Neural cell (in vitro differentiated cells): Measurements from ENCODE around the gene WDR5. TPM values are rescaled to one million over a fixed set of nuclear protein-coding genes. Genes with fewer than 3 reads are reported as not detected.

Experiments used
- H2AFZ ChIP-seq: fragments of 200-600, 300-800 bp; sonication (generic), shearing (Covaris generic); 2 replicates; pipeline ENCODE4 v1.6.0; 2014; ENCODE audit warnings: low read depth, mild to moderate bottlenecking, antibody characterized with exemption, low read length, moderate library complexity
- H3F3A ChIP-seq: fragments of 200-600 bp; shearing (Covaris generic); 2 replicates; pipeline ENCODE4 v1.6.1; 2016; ENCODE audit warnings: mild to moderate bottlenecking, moderate library complexity, mixed read lengths, antibody characterized with exemption, low read length; ENCODE audit not compliant: insufficient read depth, poor library complexity, severe bottlenecking
- H3K27ac ChIP-seq: fragments of 200-600, 300-800 bp; sonication (generic), shearing (Covaris generic); 2 replicates; pipeline ENCODE4 v1.5.1; 2014; ENCODE audit warnings: mild to moderate bottlenecking, low read length, moderate library complexity
- H3K27me3 ChIP-seq: fragments of 300-800, 200-600 bp; sonication (generic), shearing (Covaris generic); 2 replicates; pipeline ENCODE4 v1.6.0; 2014; ENCODE audit warnings: mild to moderate bottlenecking, low read depth, low read length, moderate library complexity; ENCODE audit not compliant: insufficient read depth
- H3K36me3 ChIP-seq: fragments of 300-800, 200-600 bp; sonication (generic), shearing (Covaris generic); 2 replicates; pipeline ENCODE4 v1.5.1; 2014; ENCODE audit warnings: mild to moderate bottlenecking, antibody characterized with exemption, low read length, moderate library complexity; ENCODE audit not compliant: insufficient read depth
- H3K4me2 ChIP-seq: fragments of 300-800, 200-600 bp; sonication (generic), shearing (Covaris generic); 2 replicates; pipeline ENCODE4 v1.6.0; 2014; ENCODE audit warnings: mild to moderate bottlenecking, low read length
- H3K4me3 ChIP-seq: fragments of 300-800, 200-600 bp; sonication (generic), shearing (Covaris generic); 2 replicates; pipeline ENCODE4 v1.5.1; 2014; ENCODE audit warnings: mild to moderate bottlenecking, low read length, moderate library complexity
- H3K79me2 ChIP-seq: fragments of 200-600 bp; shearing (Covaris generic); replicated peaks from 2 replicates; pipeline ENCODE4 v1.6.0; 2014; ENCODE audit warnings: mild to moderate bottlenecking, low read length, moderate library complexity; ENCODE audit not compliant: insufficient read depth
- H3K9ac ChIP-seq: fragments of 300-800, 200-600 bp; sonication (generic), shearing (Covaris generic); 2 replicates; pipeline ENCODE4 v1.6.1; 2016; ENCODE audit warnings: mild to moderate bottlenecking, low read length, mixed read lengths
- H3K9me2 ChIP-seq: fragments of 200-600 bp; shearing (Covaris generic); 2 replicates; pipeline ENCODE4 v1.6.1; 2016; ENCODE audit warnings: mild to moderate bottlenecking, low read length, mixed read lengths; ENCODE audit not compliant: insufficient read depth
- H3K9me3 ChIP-seq: fragments of 200-600, 300-800 bp; sonication (generic), shearing (Covaris generic); 2 replicates; pipeline ENCODE4 v1.6.1; 2016; ENCODE audit warnings: mild to moderate bottlenecking, mixed run types, low read length, moderate library complexity, mixed read lengths
- H4K20me1 ChIP-seq: fragments of 200-600 bp; shearing (Covaris generic); 2 replicates; pipeline ENCODE4 v1.6.1; 2016; ENCODE audit warnings: mild to moderate bottlenecking, mixed run types; ENCODE audit not compliant: insufficient read depth
- EP300 ChIP-seq: fragments of 450-650 bp; conservative IDR thresholded peaks from 2 replicates; pipeline ENCODE4 v1.6.1; 2014; ENCODE audit warnings: antibody characterized with exemption, mild to moderate bottlenecking, moderate library complexity; ENCODE audit not compliant: poor library complexity, severe bottlenecking
- EZH2 ChIP-seq: fragments of 200-600, 300-800 bp; shearing (Covaris generic), sonication (generic); IDR thresholded peaks from 2 replicates; pipeline ENCODE4 v1.6.1; 2014; ENCODE audit warnings: antibody characterized with exemption, low read length, borderline replicate concordance, mild to moderate bottlenecking; ENCODE audit not compliant: insufficient read depth, poor library complexity, severe bottlenecking
- MXI1 ChIP-seq: fragments of 450-650 bp; conservative IDR thresholded peaks from 2 replicates; pipeline ENCODE4 v1.6.1; 2014; ENCODE audit warnings: antibody characterized with exemption, mild to moderate bottlenecking; ENCODE audit not compliant: poor library complexity, severe bottlenecking
- POLR2AphosphoS5 ChIP-seq: IDR thresholded peaks from 2 replicates; pipeline ENCODE4 v1.6.1; 2012
- RAD21 ChIP-seq: fragments of 450-650 bp; conservative IDR thresholded peaks from 2 replicates; pipeline ENCODE4 v1.6.1; 2014; ENCODE audit warnings: antibody characterized with exemption, mild to moderate bottlenecking, moderate library complexity
- SMC3 ChIP-seq: fragments of 450-650 bp; conservative IDR thresholded peaks from 2 replicates; pipeline ENCODE4 v1.6.1; 2014; ENCODE audit warnings: antibody characterized with exemption, mild to moderate bottlenecking, moderate library complexity; ENCODE audit not compliant: poor library complexity
- TAF1 ChIP-seq: IDR thresholded peaks from 2 replicates; pipeline ENCODE4 v1.6.1; 2012; ENCODE audit warnings: low read depth
- polyA plus RNA-seq: library from polyadenylated mRNA; depleted of rRNA; stranded (reverse); fragments of >200 nt; gene quantifications from 2 replicates; pipeline ENCODE4 v1.2.3, GENCODE V29; 2014
- TF ChIP-seq, protein P1 (sequence below): IDR thresholded peaks from 2 replicates; pipeline ENCODE4 v1.6.1; 2012; ENCODE audit warnings: borderline replicate concordance
- TF ChIP-seq, protein P2 (sequence below): fragments of 450-650 bp; IDR thresholded peaks from 2 replicates; pipeline ENCODE4 v1.5.1; 2014; ENCODE audit warnings: antibody characterized with exemption, mild to moderate bottlenecking, moderate library complexity; ENCODE audit not compliant: poor library complexity, severe bottlenecking

WDR5 gene
- polyA plus RNA-seq, 1 donor from 2014 or later = 40.2 TPM

DNA sequence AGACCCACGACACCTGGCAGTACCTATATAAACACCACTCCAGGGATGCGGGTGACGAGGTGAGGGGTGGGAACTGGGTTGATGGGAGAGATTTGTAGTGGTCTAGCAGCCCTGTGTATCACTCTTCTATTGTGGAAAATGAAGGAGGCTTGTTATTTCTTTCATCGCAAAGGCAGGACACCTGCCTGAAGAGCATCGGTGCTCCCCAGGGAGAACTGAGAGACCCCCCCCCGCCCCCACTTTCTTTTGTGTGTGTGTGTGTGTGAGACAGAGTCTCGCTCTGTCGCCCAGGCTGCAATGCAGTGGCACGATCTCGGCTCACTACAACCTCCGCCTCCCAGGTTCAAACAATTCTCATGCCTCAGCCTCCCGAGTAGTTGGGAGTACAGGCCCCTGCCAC, 8.3 kb upstream of the WDR5 start:
- Histone ChIP-seq H3K4me2 (no peak overlapping the region), H3K27me3 (no peaks in the 10 kb centered on the region), H3F3A (no peaks in the 10 kb centered on the region), H3K9ac (no peak overlapping the region), H3K79me2 (no peaks in the 10 kb centered on the region), H4K20me1 (no peaks in the 10 kb centered on the region), H3K9me3 (no peaks in the 10 kb centered on the region), H3K9me2 (no peaks in the 10 kb centered on the region), H3K27ac (no peak overlapping the region), H3K36me3 (no peaks in the 10 kb centered on the region), H2AFZ (no peak overlapping the region), H3K4me3 (no peak overlapping the region)
- no peak for TF ChIP-seq TAF1

- Histone ChIP-seq H2AFZ (no peak overlapping the region), H3K4me3 (no peak overlapping the region), H3K27ac (no peak overlapping the region), H3K9me3 (no peaks in the 10 kb centered on the region), H3K27me3 (no peaks in the 10 kb centered on the region), H4K20me1 (no peaks in the 10 kb centered on the region), H3K4me2 (no peak overlapping the region), H3K9ac (no peak overlapping the region), H3K9me2 (no peaks in the 10 kb centered on the region), H3K36me3 (no peaks in the 10 kb centered on the region), H3K79me2 (no peaks in the 10 kb centered on the region), H3F3A (no peaks in the 10 kb centered on the region)
- no peak for TF ChIP-seq TAF1
- TF ChIP-seq EZH2 = no peak
- TF ChIP-seq POLR2AphosphoS5 = no peak
- TF ChIP-seq RAD21 = no peak
- TF ChIP-seq MXI1 = no peak
- no peak for TF ChIP-seq SMC3
- no peak for TF ChIP-seq EP300
- TF ChIP-seq, protein P1, sequence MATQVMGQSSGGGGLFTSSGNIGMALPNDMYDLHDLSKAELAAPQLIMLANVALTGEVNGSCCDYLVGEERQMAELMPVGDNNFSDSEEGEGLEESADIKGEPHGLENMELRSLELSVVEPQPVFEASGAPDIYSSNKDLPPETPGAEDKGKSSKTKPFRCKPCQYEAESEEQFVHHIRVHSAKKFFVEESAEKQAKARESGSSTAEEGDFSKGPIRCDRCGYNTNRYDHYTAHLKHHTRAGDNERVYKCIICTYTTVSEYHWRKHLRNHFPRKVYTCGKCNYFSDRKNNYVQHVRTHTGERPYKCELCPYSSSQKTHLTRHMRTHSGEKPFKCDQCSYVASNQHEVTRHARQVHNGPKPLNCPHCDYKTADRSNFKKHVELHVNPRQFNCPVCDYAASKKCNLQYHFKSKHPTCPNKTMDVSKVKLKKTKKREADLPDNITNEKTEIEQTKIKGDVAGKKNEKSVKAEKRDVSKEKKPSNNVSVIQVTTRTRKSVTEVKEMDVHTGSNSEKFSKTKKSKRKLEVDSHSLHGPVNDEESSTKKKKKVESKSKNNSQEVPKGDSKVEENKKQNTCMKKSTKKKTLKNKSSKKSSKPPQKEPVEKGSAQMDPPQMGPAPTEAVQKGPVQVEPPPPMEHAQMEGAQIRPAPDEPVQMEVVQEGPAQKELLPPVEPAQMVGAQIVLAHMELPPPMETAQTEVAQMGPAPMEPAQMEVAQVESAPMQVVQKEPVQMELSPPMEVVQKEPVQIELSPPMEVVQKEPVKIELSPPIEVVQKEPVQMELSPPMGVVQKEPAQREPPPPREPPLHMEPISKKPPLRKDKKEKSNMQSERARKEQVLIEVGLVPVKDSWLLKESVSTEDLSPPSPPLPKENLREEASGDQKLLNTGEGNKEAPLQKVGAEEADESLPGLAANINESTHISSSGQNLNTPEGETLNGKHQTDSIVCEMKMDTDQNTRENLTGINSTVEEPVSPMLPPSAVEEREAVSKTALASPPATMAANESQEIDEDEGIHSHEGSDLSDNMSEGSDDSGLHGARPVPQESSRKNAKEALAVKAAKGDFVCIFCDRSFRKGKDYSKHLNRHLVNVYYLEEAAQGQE = no peak
- TF ChIP-seq, protein P2, sequence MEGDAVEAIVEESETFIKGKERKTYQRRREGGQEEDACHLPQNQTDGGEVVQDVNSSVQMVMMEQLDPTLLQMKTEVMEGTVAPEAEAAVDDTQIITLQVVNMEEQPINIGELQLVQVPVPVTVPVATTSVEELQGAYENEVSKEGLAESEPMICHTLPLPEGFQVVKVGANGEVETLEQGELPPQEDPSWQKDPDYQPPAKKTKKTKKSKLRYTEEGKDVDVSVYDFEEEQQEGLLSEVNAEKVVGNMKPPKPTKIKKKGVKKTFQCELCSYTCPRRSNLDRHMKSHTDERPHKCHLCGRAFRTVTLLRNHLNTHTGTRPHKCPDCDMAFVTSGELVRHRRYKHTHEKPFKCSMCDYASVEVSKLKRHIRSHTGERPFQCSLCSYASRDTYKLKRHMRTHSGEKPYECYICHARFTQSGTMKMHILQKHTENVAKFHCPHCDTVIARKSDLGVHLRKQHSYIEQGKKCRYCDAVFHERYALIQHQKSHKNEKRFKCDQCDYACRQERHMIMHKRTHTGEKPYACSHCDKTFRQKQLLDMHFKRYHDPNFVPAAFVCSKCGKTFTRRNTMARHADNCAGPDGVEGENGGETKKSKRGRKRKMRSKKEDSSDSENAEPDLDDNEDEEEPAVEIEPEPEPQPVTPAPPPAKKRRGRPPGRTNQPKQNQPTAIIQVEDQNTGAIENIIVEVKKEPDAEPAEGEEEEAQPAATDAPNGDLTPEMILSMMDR = no peak
Measured at GRCh38 chr9:134128727-134129679, 6.9 kb upstream of the WDR5 start.
